ENCODE results near the gene OGFOD1.
"Not testable (repeated sequence)": the region's sequence is repeated elsewhere in the genome, so short reads cannot be mapped to it uniquely, and the experiment has no call there.

The OGFOD1 gene

GRCh38 chr16:56475201-56475600 is 23.8 kb downstream of the OGFOD1 start:
- in situ Hi-C loops (cut with HindIII; ENCODE audit: low pct_unique_long_range_greater_than_20kb, low sequenced_read_pairs): no loop called here
- no peak for DNase-seq (ENCODE audit: low read depth in 1 of 2, low spot score in 1 of 2)
- no peak for TF ChIP-seq JUND (IDR thresholded peaks at IDR 0.05; ENCODE audit: low read depth)

- DNase-seq (ENCODE audit: low read depth in 1 of 2, low spot score in 1 of 2): no peak
- in situ Hi-C loops (cut with HindIII; ENCODE audit: low pct_unique_long_range_greater_than_20kb, low sequenced_read_pairs): no loop called here
- TF ChIP-seq JUND (IDR thresholded peaks at IDR 0.05; ENCODE audit: low read depth): no peak
These were observed 25.9 kb downstream of the OGFOD1 start for GRCh38 chr16:56477096-56477878.

GRCh38 chr16:56478281-56479049 is 27.1 kb downstream of the OGFOD1 start:
- in situ Hi-C loops (cut with HindIII; ENCODE audit: low pct_unique_long_range_greater_than_20kb, low sequenced_read_pairs): no loop called here
- DNase-seq (ENCODE audit: low read depth in 1 of 2, low spot score in 1 of 2): no peak
- TF ChIP-seq JUND (IDR thresholded peaks at IDR 0.05; ENCODE audit: low read depth): no peak

GRCh38 chr16:56479469-56479868 is 28.1 kb downstream of the OGFOD1 start:
- no peak for TF ChIP-seq JUND (IDR thresholded peaks at IDR 0.05; ENCODE audit: low read depth)
- no peak for DNase-seq (ENCODE audit: low read depth in 1 of 2, low spot score in 1 of 2)
- in situ Hi-C loops (cut with HindIII; ENCODE audit: low pct_unique_long_range_greater_than_20kb, low sequenced_read_pairs): no loop called here

GRCh38 chr16:56480776-56481467 is 29.6 kb downstream of the OGFOD1 start:
- TF ChIP-seq JUND (IDR thresholded peaks at IDR 0.05; ENCODE audit: low read depth): no peak
- DNase-seq (ENCODE audit: low read depth in 1 of 2, low spot score in 1 of 2): no peak
- in situ Hi-C loops (cut with HindIII; ENCODE audit: low pct_unique_long_range_greater_than_20kb, low sequenced_read_pairs): no loop called here

- TF ChIP-seq JUND (IDR thresholded peaks at IDR 0.05; ENCODE audit: low read depth): no peak
- in situ Hi-C loops (cut with HindIII; ENCODE audit: low pct_unique_long_range_greater_than_20kb, low sequenced_read_pairs): no loop called here
- no peak for DNase-seq (ENCODE audit: low read depth in 1 of 2, low spot score in 1 of 2)
These were observed 30.2 kb downstream of the OGFOD1 start for GRCh38 chr16:56481468-56482122.

GRCh38 chr16:56482683-56483236 is 31.4 kb downstream of the OGFOD1 start:
- no peak for DNase-seq (ENCODE audit: low read depth in 1 of 2, low spot score in 1 of 2)
- in situ Hi-C loops (cut with HindIII; ENCODE audit: low pct_unique_long_range_greater_than_20kb, low sequenced_read_pairs): no loop called here
- no peak for TF ChIP-seq JUND (IDR thresholded peaks at IDR 0.05; ENCODE audit: low read depth)

GRCh38 chr16:56483394-56483793 is 32.0 kb downstream of the OGFOD1 start:
- no peak for DNase-seq (ENCODE audit: low read depth in 1 of 2, low spot score in 1 of 2)
- TF ChIP-seq JUND (IDR thresholded peaks at IDR 0.05; ENCODE audit: low read depth): no peak
- in situ Hi-C loops (cut with HindIII; ENCODE audit: low pct_unique_long_range_greater_than_20kb, low sequenced_read_pairs): no loop called here

GRCh38 chr16:56488035-56488434 is 36.7 kb downstream of the OGFOD1 start:
- no peak for DNase-seq (ENCODE audit: low read depth in 1 of 2, low spot score in 1 of 2)
- no peak for TF ChIP-seq JUND (IDR thresholded peaks at IDR 0.05; ENCODE audit: low read depth)
- in situ Hi-C loops (cut with HindIII; ENCODE audit: low pct_unique_long_range_greater_than_20kb, low sequenced_read_pairs): no loop called here

GRCh38 chr16:56488868-56489267 is 37.5 kb downstream of the OGFOD1 start:
- in situ Hi-C loops (cut with HindIII; ENCODE audit: low pct_unique_long_range_greater_than_20kb, low sequenced_read_pairs); DNase-seq (ENCODE audit: low read depth in 1 of 2, low spot score in 1 of 2): not testable (repeated sequence)

- no peak for TF ChIP-seq JUND (IDR thresholded peaks at IDR 0.05; ENCODE audit: low read depth)
- DNase-seq (ENCODE audit: low read depth in 1 of 2, low spot score in 1 of 2): no peak
- in situ Hi-C loops (cut with HindIII; ENCODE audit: low pct_unique_long_range_greater_than_20kb, low sequenced_read_pairs): no loop called here
These were observed 40.4 kb downstream of the OGFOD1 start for GRCh38 chr16:56491657-56492261.

- in situ Hi-C loops (cut with HindIII; ENCODE audit: low pct_unique_long_range_greater_than_20kb, low sequenced_read_pairs): no loop called here
- no peak for TF ChIP-seq JUND (IDR thresholded peaks at IDR 0.05; ENCODE audit: low read depth)
- no peak for DNase-seq (ENCODE audit: low read depth in 1 of 2, low spot score in 1 of 2)
These were observed 41.8 kb downstream of the OGFOD1 start for GRCh38 chr16:56493126-56493525.
